ENCODE measurements around the gene SEC14L1. TPM values are rescaled to one million over a fixed set of nuclear protein-coding genes. Genes with fewer than 3 reads are reported as not detected.
"Not testable (repeated sequence)": the region's sequence is repeated elsewhere in the genome, so short reads cannot be mapped to it uniquely, and the experiment has no call there.

SEC14L1 gene
- 604 and 637 TPM in 2 replicates for total RNA-seq

- DNase-seq (ENCODE audit: extremely low read depth, low read depth, low spot score): no peak
Observed at GRCh38 chr17:77140878-77141767, at the start of gene SEC14L1. Gene SEC14L1 (plus strand): TSS chr17:77140969. CDS start chr17:77143597, 2,628 bp downstream.

DNA sequence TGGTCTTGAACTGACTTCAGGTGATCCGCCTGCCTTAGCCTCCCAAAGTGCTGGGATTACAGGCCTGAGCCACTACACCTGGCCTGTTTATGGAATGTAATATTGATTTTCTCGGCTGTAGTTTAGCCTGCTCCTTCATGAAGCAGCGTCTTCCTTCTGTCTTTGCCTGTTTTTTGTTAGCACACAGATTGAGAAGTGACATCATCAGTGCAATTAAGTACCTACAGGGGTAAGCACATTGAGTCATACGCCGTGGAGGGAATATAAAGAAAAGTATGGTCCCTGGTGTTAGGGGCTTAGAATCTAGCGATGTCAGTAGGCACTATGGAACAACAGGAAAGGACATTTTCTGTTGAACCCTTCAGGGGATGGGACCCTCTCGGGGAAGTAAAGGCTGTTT, 48.7 kb upstream of the SEC14L1 start:
- no peak for DNase-seq (ENCODE audit: extremely low read depth, low read depth, low spot score)

DNA sequence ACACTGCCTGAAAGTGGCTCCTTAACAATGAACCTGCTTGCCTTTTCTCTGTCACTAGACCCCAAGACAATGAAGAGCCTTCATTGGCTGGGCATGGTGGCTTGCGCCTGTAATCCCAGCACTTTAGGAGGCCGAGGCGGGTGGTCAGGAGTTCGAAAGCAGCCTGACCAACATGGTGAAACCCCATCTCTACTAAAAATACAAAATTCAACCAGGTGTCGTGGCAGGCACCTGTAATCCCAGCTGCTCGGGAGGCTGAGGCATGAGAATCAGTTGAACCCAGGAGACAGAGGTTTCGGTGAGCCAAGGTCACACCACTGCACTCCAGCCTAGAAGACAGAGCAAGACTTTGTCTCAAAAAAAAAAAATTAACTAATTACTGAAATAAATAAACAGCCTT, 45.3 kb upstream of the SEC14L1 start:
- DNase-seq (ENCODE audit: extremely low read depth, low read depth, low spot score): no peak

DNA sequence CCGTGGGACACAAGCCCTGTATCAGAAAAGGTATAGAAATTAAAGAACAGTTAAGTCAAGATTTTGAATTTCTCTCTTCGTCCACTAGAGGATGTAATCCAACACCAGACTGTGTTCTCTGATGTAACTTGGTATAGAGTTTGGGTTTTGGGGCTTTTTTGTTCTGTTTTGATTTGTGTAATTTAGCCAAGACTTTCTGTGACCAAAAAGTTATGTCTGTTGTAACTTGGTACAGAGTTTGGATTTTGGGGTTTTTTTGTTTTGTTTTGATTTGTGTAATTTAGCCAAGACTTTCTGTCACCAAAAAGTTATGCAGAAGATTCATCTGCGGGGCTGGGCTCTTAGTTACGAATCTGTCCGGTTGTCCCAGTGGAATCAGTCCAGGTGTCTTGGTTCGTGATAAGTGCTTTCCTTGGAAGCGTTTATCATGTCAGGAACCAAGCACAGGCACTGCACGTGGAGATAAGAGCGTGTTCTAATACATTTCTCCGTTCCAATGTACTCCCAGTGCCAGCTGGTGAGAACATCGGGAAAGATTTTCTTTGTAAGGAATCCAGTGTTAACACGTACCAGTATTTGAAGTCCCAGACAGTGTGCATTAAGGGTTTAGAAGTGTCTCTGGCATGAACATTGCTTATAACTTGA, 44.1 kb upstream of the SEC14L1 start:
- no peak for DNase-seq (ENCODE audit: extremely low read depth, low read depth, low spot score)

GRCh38 chr17:77097631-77098180, 43.1 kb upstream of the SEC14L1 start:
- DNase-seq (ENCODE audit: extremely low read depth, low read depth, low spot score): no peak

DNA sequence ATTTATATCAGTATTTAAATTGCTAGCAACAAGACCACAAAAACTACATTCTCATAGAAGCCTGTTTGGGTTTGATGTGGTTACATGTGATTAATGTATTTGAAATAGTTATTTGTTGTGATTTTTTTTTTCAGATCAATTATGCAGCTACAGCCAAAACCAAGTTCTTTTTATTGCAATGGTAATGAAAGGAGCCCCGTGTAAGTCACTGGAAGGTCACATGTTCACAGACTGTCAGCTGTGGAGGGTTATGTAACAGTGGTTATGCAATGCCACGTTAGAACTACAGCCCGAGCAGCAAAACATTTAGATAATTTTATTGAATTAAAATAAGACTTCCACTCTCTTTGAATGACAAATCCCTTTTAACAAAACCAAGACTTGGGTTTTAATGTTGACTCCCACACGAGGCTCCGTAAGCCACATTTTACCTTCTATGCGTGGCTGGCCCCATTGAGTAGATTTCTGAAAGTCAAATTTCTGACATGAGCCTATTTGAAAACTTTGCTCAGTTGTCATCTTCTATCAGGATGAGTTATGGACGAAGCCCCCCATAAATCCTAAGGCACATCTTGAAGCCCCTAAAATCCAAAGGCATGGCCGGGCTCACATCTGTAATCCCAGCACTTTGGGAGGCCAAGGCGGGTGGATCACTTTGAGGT, 41.8 kb upstream of the SEC14L1 start:
- DNase-seq (ENCODE audit: extremely low read depth, low read depth, low spot score): no peak

GRCh38 chr17:77099997-77100396, 40.8 kb upstream of the SEC14L1 start:
- DNase-seq (ENCODE audit: extremely low read depth, low read depth, low spot score): no peak

DNA sequence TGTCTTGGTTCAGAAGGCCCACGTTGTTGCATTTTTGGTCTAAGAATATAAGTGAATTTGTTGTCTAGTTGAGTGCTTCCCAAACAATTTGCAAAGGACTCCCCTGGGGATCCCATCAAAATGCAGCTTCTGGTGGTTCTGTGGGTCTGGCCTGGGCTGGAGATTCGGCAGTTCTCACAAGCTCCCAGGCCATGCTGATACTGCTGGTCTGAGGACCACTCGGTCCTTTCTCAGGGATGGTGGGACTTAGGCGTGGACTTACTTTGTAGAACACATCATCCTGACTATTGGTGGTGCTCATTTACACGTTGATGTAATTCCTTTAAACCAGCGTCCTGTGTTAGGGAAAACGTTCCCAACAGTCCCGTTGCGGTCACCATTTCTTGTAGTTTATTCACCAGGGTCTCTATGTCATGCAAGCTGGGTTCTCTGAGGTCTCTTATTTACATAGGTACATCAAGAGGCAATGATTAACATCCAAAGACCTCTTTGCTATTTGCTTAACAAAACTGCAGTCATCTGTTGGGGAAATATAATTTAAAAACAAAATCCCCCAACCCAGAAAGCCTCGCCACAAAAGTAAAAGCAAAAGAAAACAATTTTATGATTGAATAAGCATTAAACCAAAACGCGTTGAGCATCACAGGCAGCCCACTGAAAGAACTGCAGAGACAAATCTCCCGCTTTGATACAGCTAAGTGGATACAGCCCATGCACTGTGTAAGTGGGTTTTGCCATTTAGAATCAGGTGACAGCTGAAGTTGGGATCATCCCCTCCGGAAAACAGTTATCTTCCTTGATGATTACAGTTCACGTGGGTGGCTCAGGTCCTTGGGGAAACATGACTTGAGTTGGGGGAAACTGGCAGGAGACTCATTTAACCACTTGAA, 39.0 kb upstream of the SEC14L1 start:
- DNase-seq (ENCODE audit: extremely low read depth, low read depth, low spot score): no peak

DNA sequence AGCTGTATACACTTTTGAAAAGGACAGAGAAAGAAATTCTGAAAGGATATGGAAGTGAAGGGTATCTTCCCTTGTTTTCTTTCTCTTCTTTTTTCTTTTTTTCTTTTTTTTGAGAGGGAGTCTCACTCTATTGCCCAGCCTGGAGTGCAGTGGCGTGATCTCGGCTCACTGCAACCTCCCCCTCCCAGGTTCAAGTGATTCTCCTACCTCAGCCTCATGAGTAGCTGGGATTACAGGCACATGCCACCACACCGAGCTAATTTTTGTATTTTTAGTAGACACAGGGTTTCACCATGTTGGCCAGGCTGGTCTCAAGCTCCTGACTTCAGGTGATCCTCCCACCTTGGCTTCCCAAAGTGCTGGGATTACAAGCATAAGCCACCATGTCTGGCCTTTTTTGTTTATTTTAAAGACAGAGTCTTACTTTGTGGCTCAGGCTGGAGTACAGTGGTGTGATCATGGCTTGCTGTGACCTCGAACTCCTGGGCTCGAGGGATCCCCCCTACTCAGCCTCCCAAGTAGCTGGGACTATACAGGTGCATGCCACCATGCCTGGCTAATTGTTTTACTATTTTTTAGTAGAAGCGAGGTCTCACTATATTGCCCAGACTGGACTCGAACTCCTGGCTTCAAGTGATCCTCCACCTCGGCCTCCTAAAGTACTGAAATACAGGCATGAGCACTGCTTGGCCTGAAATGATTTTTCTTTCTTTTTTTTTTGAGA, 38.2 kb upstream of the SEC14L1 start:
- DNase-seq (ENCODE audit: extremely low read depth, low read depth, low spot score): not testable (repeated sequence)

GRCh38 chr17:77105706-77106105, 35.1 kb upstream of the SEC14L1 start:
- no peak for DNase-seq (ENCODE audit: extremely low read depth, low read depth, low spot score)

- DNase-seq (ENCODE audit: extremely low read depth, low read depth, low spot score): no peak
Observed at GRCh38 chr17:77106874-77107358, 33.9 kb upstream of the SEC14L1 start.

GRCh38 chr17:77107506-77108433, 33.0 kb upstream of the SEC14L1 start:
- no peak for DNase-seq (ENCODE audit: extremely low read depth, low read depth, low spot score)

DNA sequence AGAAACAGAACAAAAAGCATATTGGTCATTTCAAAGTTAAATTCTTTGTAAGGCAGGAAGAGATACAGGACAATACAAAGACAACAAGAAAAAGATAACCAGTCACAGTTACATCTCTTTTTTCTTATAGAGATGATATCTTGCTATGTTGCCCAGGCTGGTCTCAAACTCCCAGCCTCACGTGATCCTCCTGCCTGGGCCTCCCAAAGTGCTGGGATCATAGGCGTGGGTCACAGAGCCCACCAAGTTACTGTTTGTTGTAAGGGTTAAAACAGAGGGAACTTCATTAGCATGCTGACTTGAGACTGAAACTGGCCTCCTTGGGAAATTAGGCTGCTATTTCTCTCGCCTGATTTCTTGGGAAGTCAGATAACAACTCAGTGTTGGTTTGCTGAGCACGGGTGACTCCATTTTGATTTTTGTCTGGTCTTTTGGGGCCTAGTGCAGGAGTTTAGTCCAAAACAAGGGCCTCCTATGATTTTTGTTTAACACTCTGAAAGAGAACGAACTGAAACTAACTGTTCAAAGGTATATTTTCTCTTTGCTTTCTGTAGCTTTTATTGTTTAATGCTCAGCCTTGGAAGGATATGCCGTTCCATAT, 31.5 kb upstream of the SEC14L1 start:
- no peak for DNase-seq (ENCODE audit: extremely low read depth, low read depth, low spot score)

DNA sequence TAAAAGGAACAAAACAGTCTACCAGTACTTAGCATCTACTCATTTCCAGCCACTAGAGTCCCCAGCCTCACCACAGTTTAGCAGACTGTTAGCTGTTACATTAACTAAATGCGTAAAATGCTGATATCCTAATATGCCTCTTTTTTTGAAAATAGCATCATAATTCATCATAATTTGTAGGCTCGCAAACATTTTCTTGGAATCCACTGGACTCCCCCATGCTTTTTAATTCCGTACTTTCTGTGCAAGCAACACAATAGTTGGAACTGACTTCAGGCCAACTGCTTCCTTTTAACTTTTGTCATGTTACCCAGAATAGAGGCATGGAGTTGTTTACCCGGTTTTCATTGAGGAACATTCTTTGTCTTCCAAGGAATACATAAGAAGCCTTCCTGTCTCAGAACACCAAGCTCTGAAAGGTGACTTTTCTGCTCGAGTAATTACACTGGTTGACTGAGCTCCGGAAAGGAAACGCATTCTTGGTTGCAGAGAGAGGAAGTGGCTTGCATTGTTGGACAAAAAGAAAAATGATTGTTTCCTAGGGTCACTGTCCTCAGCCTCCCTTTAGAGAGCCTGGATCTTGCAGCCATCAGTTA, 30.9 kb upstream of the SEC14L1 start:
- DNase-seq (ENCODE audit: extremely low read depth, low read depth, low spot score): peak; percentile 100

DNA sequence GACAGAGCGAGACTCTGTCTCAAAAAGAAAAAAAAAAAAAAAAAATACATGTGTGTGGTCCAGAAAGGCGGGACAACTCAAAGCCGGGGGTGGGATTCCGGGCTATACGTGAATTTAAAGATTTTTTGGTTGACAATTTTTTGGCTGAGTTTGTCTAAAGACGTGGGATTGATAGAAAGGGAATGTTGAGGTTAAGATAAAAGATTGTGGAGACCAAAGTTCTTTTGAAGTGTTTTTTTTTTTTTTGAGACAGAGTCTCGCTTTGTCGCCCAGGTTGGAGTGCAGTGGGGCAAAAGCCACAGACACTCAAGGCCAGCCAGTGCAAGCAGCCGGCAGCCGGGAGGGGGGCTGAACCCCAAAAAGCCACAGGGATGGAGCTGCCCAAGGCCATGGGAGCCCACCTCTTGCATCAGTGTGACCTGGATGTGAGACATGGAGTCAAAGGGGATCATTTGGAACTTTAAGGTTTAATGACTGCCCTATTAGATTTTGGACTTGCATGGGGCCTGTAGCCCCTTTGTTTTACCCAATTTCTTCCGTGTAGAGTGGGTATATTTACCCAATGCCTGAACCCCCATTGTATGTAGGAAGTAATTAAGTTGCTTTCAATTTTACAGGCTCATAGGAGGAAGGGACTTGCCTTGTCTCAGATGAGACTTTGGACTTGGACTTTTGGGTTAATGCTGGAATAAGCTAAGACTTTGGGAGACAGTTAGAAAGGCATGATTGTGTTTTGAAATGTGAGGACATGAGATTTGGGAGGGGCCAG, 29.4 kb upstream of the SEC14L1 start:
- DNase-seq (ENCODE audit: extremely low read depth, low read depth, low spot score): not testable (repeated sequence)

DNA sequence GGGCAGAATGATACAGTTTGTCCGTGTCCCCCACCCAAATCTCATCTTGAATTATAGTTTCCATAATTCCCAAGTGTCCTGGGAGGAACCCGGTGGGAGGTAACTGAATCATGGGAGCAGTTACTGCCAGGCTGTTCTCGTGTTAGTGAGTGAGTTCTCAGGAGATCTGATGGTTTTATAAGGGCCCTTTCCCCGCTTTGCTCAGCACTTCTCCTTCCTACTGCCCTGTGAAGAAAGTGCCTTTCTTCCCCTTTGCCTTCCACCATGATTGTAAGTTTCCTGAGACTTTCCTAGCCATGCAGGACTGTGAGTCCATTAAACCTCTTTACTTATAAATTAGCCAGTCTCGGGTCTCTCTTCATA, 28.9 kb upstream of the SEC14L1 start:
- no peak for DNase-seq (ENCODE audit: extremely low read depth, low read depth, low spot score)

DNA sequence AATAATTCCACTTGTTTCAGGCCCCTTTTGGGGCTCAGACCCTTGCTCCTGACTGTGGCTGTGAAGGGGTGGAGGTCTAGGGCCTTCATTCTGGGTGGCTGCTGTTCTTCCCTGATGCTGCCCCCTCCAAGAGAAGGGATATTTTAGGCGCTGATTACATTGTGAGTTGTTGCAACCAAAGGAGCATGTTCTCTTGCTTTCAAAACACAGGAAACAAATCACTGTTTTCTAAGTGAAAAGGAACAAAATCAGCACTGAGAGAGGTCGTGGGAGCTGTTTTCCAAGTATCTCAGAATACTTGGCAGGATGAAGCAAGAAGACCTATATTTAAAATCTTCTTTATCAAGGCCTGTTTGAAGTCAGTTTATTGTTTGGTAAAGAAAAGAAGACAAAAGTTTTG, 25.3 kb upstream of the SEC14L1 start:
- DNase-seq (ENCODE audit: extremely low read depth, low read depth, low spot score): no peak
